Measurements from ENCODE around the gene HDHD2. TPM values are rescaled to one million over a fixed set of nuclear protein-coding genes. Genes with fewer than 3 reads are reported as not detected.
A peak's percentile ranks its signal among the peaks of the same experiment; 100 is the strongest.
"Not testable (repeated sequence)": the region's sequence is repeated elsewhere in the genome, so short reads cannot be mapped to it uniquely, and the experiment has no call there.

Gene HDHD2, protein sequence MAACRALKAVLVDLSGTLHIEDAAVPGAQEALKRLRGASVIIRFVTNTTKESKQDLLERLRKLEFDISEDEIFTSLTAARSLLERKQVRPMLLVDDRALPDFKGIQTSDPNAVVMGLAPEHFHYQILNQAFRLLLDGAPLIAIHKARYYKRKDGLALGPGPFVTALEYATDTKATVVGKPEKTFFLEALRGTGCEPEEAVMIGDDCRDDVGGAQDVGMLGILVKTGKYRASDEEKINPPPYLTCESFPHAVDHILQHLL
- 14.7 and 20.2 TPM in 2 replicates for total RNA-seq (2014; rRNA removed; shearing (Covaris generic))

DNA sequence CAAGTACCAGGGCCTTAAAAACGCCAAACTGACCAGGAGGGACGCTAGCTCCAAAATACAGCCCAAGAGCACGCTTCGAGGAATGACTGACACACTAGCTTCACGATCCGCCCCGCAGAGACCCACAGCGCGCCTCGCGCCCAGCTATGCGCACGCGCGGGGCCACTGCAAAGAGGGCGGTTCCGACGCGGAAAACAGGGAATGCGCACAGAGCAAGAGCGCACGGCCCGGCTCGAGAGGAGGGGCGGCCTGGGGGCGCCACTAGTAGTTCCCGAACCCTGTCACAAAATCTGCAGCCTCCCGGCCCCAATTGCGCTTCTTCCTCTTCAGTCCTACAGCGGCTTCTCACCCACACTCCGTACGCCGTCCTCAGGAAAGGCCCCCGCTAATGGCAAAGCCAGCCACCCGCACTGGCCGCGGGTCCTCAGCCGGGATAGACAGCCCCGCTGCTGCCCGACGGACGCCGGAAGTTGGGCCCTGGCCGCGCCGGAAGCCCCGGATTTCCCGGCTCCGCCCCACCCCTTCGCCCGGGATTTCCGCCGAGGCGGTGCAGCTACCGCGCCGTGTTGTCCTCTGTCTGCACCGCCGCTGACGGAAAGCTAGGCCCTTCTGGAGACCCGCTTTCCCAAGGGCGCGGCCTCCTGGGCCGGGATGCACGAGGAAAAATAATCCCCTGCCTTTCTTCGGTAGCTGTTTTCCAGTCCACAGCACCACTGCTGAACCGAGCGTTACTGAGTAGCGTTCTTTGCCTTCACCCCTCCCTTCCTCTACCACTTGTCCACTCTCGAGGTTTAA is at the start of gene HDHD2:
Gene HDHD2, minus strand, starts transcription at position 472 of the 795 bp plus-strand sequence. CDS start 14,061 bp downstream, outside the sequence.
- H3K4me3 ChIP-seq = peak within 1 kb of the TSS; percentile 69
- H3K36me3 ChIP-seq = no peaks in the 10 kb centered on the region
- H3K4me1 ChIP-seq = no peaks in the 10 kb centered on the region; the same call in 1 of the 2 replicates
- H3K27ac ChIP-seq = peak within 1 kb of the TSS; percentile 87
- H3K9me3 ChIP-seq (replicated peaks) = no peaks in the 10 kb centered on the region
- no peaks in the 10 kb centered on the region for H3K27me3 ChIP-seq
- DNase-seq = peak; percentile 78 to 79

DNA sequence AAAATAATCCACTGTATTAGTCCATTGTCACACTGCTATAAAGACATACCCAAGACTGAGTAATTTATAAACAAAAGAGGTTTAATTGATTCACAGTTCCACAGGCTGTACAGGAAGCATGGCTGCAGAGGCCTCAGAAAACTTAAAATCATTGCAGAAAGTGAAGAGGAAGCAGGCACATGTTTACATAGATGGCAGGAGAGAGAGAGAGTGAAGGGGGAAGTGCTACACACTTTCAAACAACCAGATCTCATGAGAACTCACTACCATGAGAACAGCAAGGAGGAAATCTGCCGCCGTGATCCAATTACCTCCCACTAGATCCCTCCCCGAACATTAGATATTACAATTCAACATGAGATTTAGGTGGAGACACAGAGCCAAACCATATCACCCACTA is 45.7 kb upstream of the HDHD2 start:
- not testable (repeated sequence) for H3K9me3 ChIP-seq (replicated peaks); H3K27ac ChIP-seq; H3K36me3 ChIP-seq; H3K4me3 ChIP-seq; H3K27me3 ChIP-seq; DNase-seq; H3K4me1 ChIP-seq

- Histone ChIP-seq H3K4me3 (no peak overlapping the region), H3K4me1 (no peaks in the 10 kb centered on the region), H3K27ac (no peak overlapping the region), H3K36me3 (no peaks in the 10 kb centered on the region), H3K27me3 (no peaks in the 10 kb centered on the region), H3K9me3 (replicated peaks) (no peaks in the 10 kb centered on the region)
- no peak for DNase-seq
Observed at GRCh38 chr18:47191961-47192360, 41.7 kb upstream of the HDHD2 start.

DNA sequence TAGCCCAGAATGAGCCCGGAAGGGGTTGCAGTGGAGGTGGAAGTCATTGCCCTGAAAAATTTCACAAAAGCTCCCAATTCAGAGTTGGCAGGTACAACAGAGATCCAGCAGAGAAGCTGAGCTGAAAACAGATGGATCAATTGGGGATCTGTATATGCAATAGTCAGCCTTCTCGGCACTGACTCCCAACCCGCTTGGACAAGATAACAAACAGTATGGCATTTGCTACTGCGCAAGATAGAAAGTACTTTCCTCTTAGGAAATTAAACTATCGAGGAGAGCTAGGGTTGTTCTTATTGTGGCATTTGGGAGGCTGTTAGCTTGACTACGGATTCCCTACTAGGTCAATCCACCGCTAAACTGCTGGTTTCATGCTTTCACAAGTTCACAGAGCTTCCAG is 37.4 kb upstream of the HDHD2 start:
- Histone ChIP-seq H3K36me3 (no peaks in the 10 kb centered on the region), H3K9me3 (replicated peaks) (no peaks in the 10 kb centered on the region), H3K4me3 (no peak overlapping the region), H3K27me3 (no peaks in the 10 kb centered on the region), H3K27ac (no peak overlapping the region), H3K4me1 (no peaks in the 10 kb centered on the region)
- DNase-seq = no peak

DNA sequence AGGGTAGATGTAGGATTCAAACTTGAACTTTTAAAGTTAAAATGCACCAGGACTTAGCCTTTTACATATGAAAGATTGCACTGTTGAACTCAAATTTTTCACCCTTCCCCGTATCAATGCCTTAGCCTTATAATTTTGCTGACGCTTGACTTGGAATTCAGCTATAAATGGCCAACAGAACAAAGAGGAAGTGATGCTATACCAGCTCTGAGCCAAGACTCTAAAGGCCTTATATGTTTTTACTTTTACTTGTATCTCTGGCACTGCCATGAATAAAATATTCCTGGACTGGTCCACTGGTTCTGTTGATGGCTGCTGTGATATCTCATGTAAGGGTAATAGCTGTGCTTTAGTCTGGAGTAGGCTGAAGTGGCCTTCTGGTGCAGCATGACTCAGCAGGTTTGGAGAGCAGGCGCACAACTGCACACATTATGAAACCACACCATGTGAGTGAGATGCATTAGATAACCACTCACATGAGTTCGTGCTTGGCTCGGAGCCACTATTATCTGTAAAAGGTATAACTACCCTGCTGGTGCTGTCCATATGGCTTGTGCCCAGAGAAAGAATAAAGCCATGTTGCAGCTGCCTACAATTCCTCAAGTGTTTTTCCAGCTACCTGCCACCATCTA is 34.2 kb upstream of the HDHD2 start:
- no peak overlapping the region for H3K27ac ChIP-seq
- no peaks in the 10 kb centered on the region for H3K4me1 ChIP-seq
- H3K9me3 ChIP-seq (replicated peaks) = no peaks in the 10 kb centered on the region
- H3K27me3 ChIP-seq = no peaks in the 10 kb centered on the region
- peak; percentile 24 to 29 for DNase-seq
- no peak overlapping the region for H3K4me3 ChIP-seq
- H3K36me3 ChIP-seq = no peaks in the 10 kb centered on the region

DNA sequence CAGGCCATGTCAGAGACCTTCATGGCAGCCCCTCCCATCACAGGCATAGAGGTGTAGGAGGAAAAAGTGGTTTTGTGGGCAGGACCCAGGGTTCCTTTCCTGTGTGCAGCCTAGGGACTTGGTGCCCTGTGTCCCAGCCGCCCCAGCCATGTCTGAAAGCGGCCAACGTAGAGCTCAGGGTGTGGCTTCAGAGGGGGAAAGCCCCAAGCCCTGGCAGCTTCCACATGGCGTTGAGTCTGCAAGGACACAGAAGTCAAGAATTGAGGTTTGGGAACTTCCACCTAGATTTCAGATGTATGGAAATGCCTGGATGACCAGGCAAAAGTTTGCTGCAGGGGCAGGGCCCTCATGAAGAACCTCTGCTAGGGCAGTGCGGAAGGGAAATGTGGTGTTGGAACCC is 31.9 kb upstream of the HDHD2 start:
- H3K4me1 ChIP-seq; H3K9me3 ChIP-seq (replicated peaks); DNase-seq; H3K36me3 ChIP-seq; H3K27me3 ChIP-seq; H3K4me3 ChIP-seq; H3K27ac ChIP-seq: not testable (repeated sequence)

- Histone ChIP-seq H3K36me3 (no peaks in the 10 kb centered on the region), H3K4me3 (no peak overlapping the region), H3K4me1 (no peaks in the 10 kb centered on the region), H3K27ac (no peak overlapping the region), H3K9me3 (replicated peaks) (no peaks in the 10 kb centered on the region), H3K27me3 (no peaks in the 10 kb centered on the region)
- DNase-seq = no peak
Observed at GRCh38 chr18:47180765-47181164, 30.5 kb upstream of the HDHD2 start.

- no peaks in the 10 kb centered on the region for H3K9me3 ChIP-seq (replicated peaks)
- DNase-seq = peak in 1 of 2 experiments; percentile 14
- H3K27ac ChIP-seq = no peak overlapping the region
- H3K27me3 ChIP-seq = no peaks in the 10 kb centered on the region
- H3K36me3 ChIP-seq = no peaks in the 10 kb centered on the region
- H3K4me1 ChIP-seq = no peaks in the 10 kb centered on the region
- H3K4me3 ChIP-seq = no peak overlapping the region
Observed at GRCh38 chr18:47179520-47179919, 29.2 kb upstream of the HDHD2 start.

GRCh38 chr18:47175898-47176575 is 25.7 kb upstream of the HDHD2 start, which contains the start of gene IER3IP1:
Gene IER3IP1 (minus strand): TSS chr18:47176364. CDS start chr18:47176277, 87 bp downstream.
- Histone ChIP-seq H3K36me3 (peaks cover 4% of the 10 kb centered on the region; the same call in 1 of the 2 replicates), H3K9me3 (replicated peaks) (no peaks in the 10 kb centered on the region), H3K4me1 (no peaks in the 10 kb centered on the region), H3K4me3 (peak within 1 kb of the TSS; percentile 92), H3K27ac (peak within 1 kb of the TSS; percentile 86), H3K27me3 (no peaks in the 10 kb centered on the region)
- DNase-seq = peak; percentile 81 to 86

DNA sequence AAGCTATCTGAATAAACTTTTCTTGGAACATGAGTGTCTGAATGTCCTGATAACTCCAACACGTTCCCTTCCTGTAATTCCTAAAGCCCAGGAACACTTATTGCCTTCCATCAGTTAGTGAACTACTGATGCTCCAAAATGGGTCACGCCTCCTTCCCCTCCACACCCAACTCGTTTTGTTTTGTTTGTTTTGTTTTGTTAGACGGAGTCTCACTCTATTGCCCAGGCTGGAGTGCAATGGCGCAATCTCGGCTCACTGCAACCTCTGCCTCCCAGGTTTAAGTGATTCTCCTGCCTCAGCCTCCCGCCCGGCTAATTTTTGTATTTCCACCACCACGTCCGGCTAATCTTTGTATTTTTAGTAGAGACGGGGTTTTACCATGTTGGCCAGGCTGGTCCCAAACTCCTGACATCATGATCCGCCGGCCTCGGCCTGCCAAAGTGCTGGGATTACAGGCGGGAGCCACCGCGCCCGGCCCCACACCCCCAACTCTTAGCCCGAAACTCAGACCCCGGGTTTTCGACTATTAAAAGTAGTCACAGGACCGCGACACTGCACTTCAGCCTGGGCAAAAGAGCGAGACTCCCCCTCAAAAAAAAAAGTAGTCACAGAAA is 25.1 kb upstream of the HDHD2 start:
- DNase-seq = peak; percentile 11 to 18
- Histone ChIP-seq H3K27ac (peak overlapping the region; percentile 86), H3K36me3 (peaks cover 4% of the 10 kb centered on the region; the same call in 1 of the 2 replicates), H3K4me3 (peak overlapping the region; percentile 92), H3K4me1 (no peaks in the 10 kb centered on the region), H3K27me3 (no peaks in the 10 kb centered on the region), H3K9me3 (replicated peaks) (no peaks in the 10 kb centered on the region)

- no peak for DNase-seq
Observed at GRCh38 chr18:47174545-47175116, 24.3 kb upstream of the HDHD2 start.

GRCh38 chr18:47172476-47172875 is 22.2 kb upstream of the HDHD2 start:
- H3K27me3 ChIP-seq = no peaks in the 10 kb centered on the region
- no peaks in the 10 kb centered on the region for H3K4me1 ChIP-seq
- no peak for DNase-seq
- no peak overlapping the region for H3K27ac ChIP-seq
- H3K36me3 ChIP-seq = peaks cover 4% of the 10 kb centered on the region
- H3K4me3 ChIP-seq = no peak overlapping the region
- no peaks in the 10 kb centered on the region for H3K9me3 ChIP-seq (replicated peaks)

More at GRCh38 chr18:47174545-47175116, 24.3 kb upstream of the HDHD2 start:
- Histone ChIP-seq H3K27ac (no peak overlapping the region), H3K36me3 (peaks cover 4% of the 10 kb centered on the region), H3K27me3 (no peaks in the 10 kb centered on the region), H3K9me3 (replicated peaks) (no peaks in the 10 kb centered on the region), H3K4me3 (peak overlapping the region; percentile 92), H3K4me1 (no peaks in the 10 kb centered on the region)

- H3K4me1 ChIP-seq = no peaks in the 10 kb centered on the region
- no peak overlapping the region for H3K4me3 ChIP-seq
- H3K9me3 ChIP-seq (replicated peaks) = no peaks in the 10 kb centered on the region
- no peaks in the 10 kb centered on the region for H3K27me3 ChIP-seq
- H3K27ac ChIP-seq = no peak overlapping the region
- H3K36me3 ChIP-seq = peaks cover 4% of the 10 kb centered on the region
- DNase-seq = no peak
Observed at GRCh38 chr18:47168913-47169312, 18.6 kb upstream of the HDHD2 start.

GRCh38 chr18:47168509-47168908 is 18.2 kb upstream of the HDHD2 start:
- Histone ChIP-seq H3K36me3 (peaks cover under 1% of the 10 kb centered on the region), H3K27me3 (no peaks in the 10 kb centered on the region), H3K4me1 (no peaks in the 10 kb centered on the region), H3K4me3 (no peak overlapping the region), H3K27ac (no peak overlapping the region), H3K9me3 (replicated peaks) (no peaks in the 10 kb centered on the region)
- DNase-seq = no peak

Data from SJCRH30 (cell line).